B cell (primary cell): ENCODE measurements around the gene NFKBIL1. TPM values are rescaled to one million over a fixed set of nuclear protein-coding genes. Genes with fewer than 3 reads are reported as not detected.

Experiments
- ATAC-seq: fragments of 200-7000 bp; cut with Tn5 transposase; one replicate; pipeline ENCODE4 v1.10.0; 2021; ENCODE audit warnings: low read depth, mild to moderate bottlenecking, moderate number of reproducible peaks, moderate library complexity
- CTCF ChIA-PET: fragments of 350-600 bp; sonication (Branson Sonifier 250); formaldehyde crosslinking; loops from one replicate; lab custom pipeline; 2021; ENCODE audit warnings: antibody characterized with exemption, inconsistent platforms; lab: Charles Lee
- POLR2A ChIA-PET: fragments of 350-600 bp; sonication (Branson Sonifier 250); formaldehyde crosslinking; loops from one replicate; lab custom pipeline; 2021; ENCODE audit warnings: antibody characterized with exemption; lab: Charles Lee
- DNase-seq: peaks from one replicate; pipeline ENCODE4 v3.0.0; 2013
- H2AFZ ChIP-seq: 2 replicates; pipeline ENCODE4 v1.6.1; 2012; ENCODE audit warnings: mild to moderate bottlenecking, low read depth, low read length; ENCODE audit not compliant: insufficient read depth, poor library complexity, severe bottlenecking
- H3K27ac ChIP-seq, 2 donors: 1 replicate in 1 of 2; 2 replicates in 1 of 2; pipeline ENCODE4 v1.5.1; 2012 to 2013; ENCODE audit warnings: low read length in 2 of 2, mild to moderate bottlenecking in 2 of 2, moderate library complexity in 1 of 2
- H3K27me3 ChIP-seq, 4 experiments: fragments of 200-600 bp in 1 of 4; sonication (generic) in 1 of 4; replicated peaks in 1 of 4; 1 replicate in 2 of 4; 2 replicates in 2 of 4; pipeline versions ENCODE4 v1.6.1 to v1.7.0; 2013 to 2016; ENCODE audit warnings: low read length in 3 of 4, mild to moderate bottlenecking in 2 of 4, mixed read lengths in 1 of 4, moderate library complexity in 1 of 4; ENCODE audit not compliant: insufficient read depth in 4 of 4, control insufficient read depth in 3 of 4; ENCODE audit errors: control extremely low read depth in 1 of 4
- H3K36me3 ChIP-seq, 2 experiments: replicated peaks in 1 of 2; 1 replicate in 1 of 2; 2 replicates in 1 of 2; pipeline versions ENCODE4 v1.6.1 to v1.7.1; 2013; ENCODE audit warnings: low read length in 1 of 2; ENCODE audit not compliant: insufficient read depth in 2 of 2, control insufficient read depth in 1 of 2; ENCODE audit errors: control extremely low read depth in 1 of 2, extremely low read depth in 1 of 2
- H3K4me1 ChIP-seq, 2 donors: fragments of 200-600 bp in 1 of 2; sonication (generic) in 1 of 2; 1 replicate in 1 of 2; 2 replicates in 1 of 2; pipeline versions ENCODE4 v1.5.1 to v1.6.1; 2013 to 2017; ENCODE audit warnings: low read length in 2 of 2; ENCODE audit not compliant: control insufficient read depth in 2 of 2, insufficient read depth in 2 of 2
- H3K4me2 ChIP-seq: replicated peaks from 2 replicates; pipeline ENCODE3; 2012; ENCODE audit warnings: mild to moderate bottlenecking, low read depth, low read length; ENCODE audit not compliant: poor library complexity, severe bottlenecking
- H3K4me3 ChIP-seq, 5 experiments: fragments of 200-600 bp in 1 of 5; sonication (generic) in 1 of 5; 1 replicate in 3 of 5; 2 replicates in 2 of 5; pipeline versions ENCODE4 v1.5.1 to v1.7.0; 2011 to 2016; ENCODE audit warnings: low read length in 4 of 5, mild to moderate bottlenecking in 4 of 5, low read depth in 2 of 5, control low read depth in 1 of 5, moderate library complexity in 1 of 5; ENCODE audit not compliant: insufficient read depth in 1 of 5; ENCODE audit errors: control extremely low read depth in 1 of 5, extremely low read depth in 1 of 5
- H3K79me2 ChIP-seq: fragments of 200-600 bp; sonication (generic); one replicate; pipeline ENCODE4 v1.6.0; 2016; ENCODE audit warnings: low read length; ENCODE audit not compliant: control insufficient read depth, insufficient read depth
- H3K9ac ChIP-seq: fragments of 200-600 bp; sonication (generic); 2 replicates; pipeline ENCODE4 v1.6.1; 2017; ENCODE audit warnings: mild to moderate bottlenecking, low read length, moderate library complexity
- H3K9me3 ChIP-seq, 3 donors: one replicate each; pipeline versions ENCODE4 v1.6.1 to v1.7.1; 2013; ENCODE audit warnings: low read length in 2 of 3; ENCODE audit not compliant: control insufficient read depth in 2 of 3, insufficient read depth in 1 of 3; ENCODE audit errors: control extremely low read depth in 1 of 3
- H4K20me1 ChIP-seq: 2 replicates; pipeline ENCODE4 v1.6.0; 2012; ENCODE audit warnings: mild to moderate bottlenecking, low read length; ENCODE audit not compliant: insufficient read depth, control insufficient read depth, poor library complexity, severe bottlenecking
- H3K27ac Mint-ChIP-seq: one replicate; pipeline ENCODE4 v1.8.0; 2021; ENCODE audit warnings: mixed read lengths
- H3K27me3 Mint-ChIP-seq: one replicate; pipeline ENCODE4 v1.8.0; 2021; ENCODE audit warnings: mixed read lengths
- H3K4me1 Mint-ChIP-seq: one replicate; pipeline ENCODE4 v1.8.0; 2021; ENCODE audit warnings: mixed read lengths
- H3K4me3 Mint-ChIP-seq: one replicate; pipeline ENCODE4 v1.8.0; 2021; ENCODE audit warnings: mixed read lengths
- H3K9me3 Mint-ChIP-seq: one replicate; pipeline ENCODE4 v1.8.0; 2022; ENCODE audit warnings: mixed read lengths; ENCODE audit not compliant: insufficient read depth
- EZH2 ChIP-seq: IDR thresholded peaks from 2 replicates; pipeline ENCODE4 v1.6.1; 2012; ENCODE audit warnings: borderline replicate concordance, low read depth, mild to moderate bottlenecking, moderate library complexity, low read length; ENCODE audit not compliant: insufficient read depth, poor library complexity, severe bottlenecking
- WGBS: methylation state at CpG from one replicate; pipeline ENCODE4 v1.1.5; 2013; ENCODE audit warnings: missing lambda C conversion rate; ENCODE audit not compliant: insufficient coverage; 5-methylcytosine and 5-hydroxymethylcytosine counted together
- intact Hi-C: fragments of 100-400 bp; cut with micrococcal nuclease; formaldehyde crosslinking; loops from one replicate; pipeline ENCODE4 v1.10.0; 2022
- polyA plus RNA-seq: library from polyadenylated mRNA; depleted of rRNA; stranded (reverse); fragments of >200 nt; gene quantifications from 2 replicates; pipeline ENCODE4 v1.2.3, GENCODE V29; 2012
- total RNA-seq, 2 donors: library from RNA; stranded (reverse); fragments of 120-200 nt in 1 of 2; gene quantifications; 1 replicate in 1 of 2; 2 replicates in 1 of 2; pipeline versions ENCODE4 v1.2.3 to v1.2.4, GENCODE V29; 2013 to 2022
- TF ChIP-seq, protein P1 (sequence below): fragments of 200-600 bp; IDR thresholded peaks from one replicate; pipeline ENCODE4 v1.8.0; 2022; ENCODE audit warnings: antibody characterized with exemption, mild to moderate bottlenecking

Gene NFKBIL1
- total and polyA plus RNA-seq, 2 donors (not counting 1 experiment from before 2014, with no cell fraction given), result 10.3 to 18.4 TPM

DNA sequence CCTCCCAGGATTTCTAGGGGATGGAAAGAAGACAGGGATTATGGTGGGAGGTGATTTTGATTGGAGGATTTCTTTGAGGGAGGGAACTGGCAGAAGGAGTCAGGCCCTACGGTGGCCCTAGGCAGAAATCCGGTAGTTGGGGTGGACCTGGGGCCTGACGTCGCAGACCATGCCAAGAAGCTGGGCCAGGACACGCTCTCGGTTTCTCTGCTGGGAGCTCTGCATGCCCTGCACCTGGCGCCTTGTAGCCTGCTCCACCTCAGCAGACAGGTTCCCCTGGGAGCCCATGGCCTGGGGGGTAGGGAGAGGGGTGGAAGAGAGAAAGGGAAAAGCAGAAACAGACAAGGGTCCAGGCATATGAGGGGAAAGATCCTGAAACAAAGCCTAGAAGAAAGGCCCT, 2.1 kb upstream of the NFKBIL1 start:
- Histone ChIP-seq H3K9ac (no peak overlapping the region), H2AFZ (no peak overlapping the region), H3K9me3 (peaks cover 0 to 3% (median 0%) of the 10 kb centered on the region in 3 donors), H3K4me2 (no peak overlapping the region), H3K79me2 (peaks cover 32% of the 10 kb centered on the region), H3K27ac (no peak overlapping the region), H3K4me3 (no peak overlapping the region), H4K20me1 (peaks cover 8% of the 10 kb centered on the region), H3K36me3 (peaks cover 0 to 6% of the 10 kb centered on the region in 2 experiments), H3K4me1 (peaks cover 31 to 47% of the 10 kb centered on the region in 2 donors), H3K27me3 (no peaks in the 10 kb centered on the region)
- ATAC-seq, result no peak
- intact Hi-C loops, result no loop called here
- peaks cover 48% of the 10 kb centered on the region for H3K4me1 Mint-ChIP-seq
- WGBS, result 82% methylated on average over 7 of the region's 7 CpGs
- no peak for DNase-seq
- TF ChIP-seq, protein P1, sequence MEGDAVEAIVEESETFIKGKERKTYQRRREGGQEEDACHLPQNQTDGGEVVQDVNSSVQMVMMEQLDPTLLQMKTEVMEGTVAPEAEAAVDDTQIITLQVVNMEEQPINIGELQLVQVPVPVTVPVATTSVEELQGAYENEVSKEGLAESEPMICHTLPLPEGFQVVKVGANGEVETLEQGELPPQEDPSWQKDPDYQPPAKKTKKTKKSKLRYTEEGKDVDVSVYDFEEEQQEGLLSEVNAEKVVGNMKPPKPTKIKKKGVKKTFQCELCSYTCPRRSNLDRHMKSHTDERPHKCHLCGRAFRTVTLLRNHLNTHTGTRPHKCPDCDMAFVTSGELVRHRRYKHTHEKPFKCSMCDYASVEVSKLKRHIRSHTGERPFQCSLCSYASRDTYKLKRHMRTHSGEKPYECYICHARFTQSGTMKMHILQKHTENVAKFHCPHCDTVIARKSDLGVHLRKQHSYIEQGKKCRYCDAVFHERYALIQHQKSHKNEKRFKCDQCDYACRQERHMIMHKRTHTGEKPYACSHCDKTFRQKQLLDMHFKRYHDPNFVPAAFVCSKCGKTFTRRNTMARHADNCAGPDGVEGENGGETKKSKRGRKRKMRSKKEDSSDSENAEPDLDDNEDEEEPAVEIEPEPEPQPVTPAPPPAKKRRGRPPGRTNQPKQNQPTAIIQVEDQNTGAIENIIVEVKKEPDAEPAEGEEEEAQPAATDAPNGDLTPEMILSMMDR, result no peak
- TF ChIP-seq EZH2, result no peak
- POLR2A ChIA-PET, result interaction anchor here (42.6 kb wide), 1 partner anchor 40 kb away, joined by 1450 read pairs; the partner anchor contains the start of genes LST1, LTA, LTB and NCR3
- H3K27ac Mint-ChIP-seq, result no peak overlapping the region
- no peaks in the 10 kb centered on the region for H3K9me3 Mint-ChIP-seq
- peak overlapping the region; percentile 23 for H3K4me3 Mint-ChIP-seq
- no peaks in the 10 kb centered on the region for H3K27me3 Mint-ChIP-seq
- CTCF ChIA-PET, result interaction anchor here (1.3 to 29.4 kb wide), 2 partner anchors 45 to 50 kb away, joined by 4 to 2241 read pairs; partner anchors contain the start of genes LST1, LTB, NCR3 and TNF

DNA sequence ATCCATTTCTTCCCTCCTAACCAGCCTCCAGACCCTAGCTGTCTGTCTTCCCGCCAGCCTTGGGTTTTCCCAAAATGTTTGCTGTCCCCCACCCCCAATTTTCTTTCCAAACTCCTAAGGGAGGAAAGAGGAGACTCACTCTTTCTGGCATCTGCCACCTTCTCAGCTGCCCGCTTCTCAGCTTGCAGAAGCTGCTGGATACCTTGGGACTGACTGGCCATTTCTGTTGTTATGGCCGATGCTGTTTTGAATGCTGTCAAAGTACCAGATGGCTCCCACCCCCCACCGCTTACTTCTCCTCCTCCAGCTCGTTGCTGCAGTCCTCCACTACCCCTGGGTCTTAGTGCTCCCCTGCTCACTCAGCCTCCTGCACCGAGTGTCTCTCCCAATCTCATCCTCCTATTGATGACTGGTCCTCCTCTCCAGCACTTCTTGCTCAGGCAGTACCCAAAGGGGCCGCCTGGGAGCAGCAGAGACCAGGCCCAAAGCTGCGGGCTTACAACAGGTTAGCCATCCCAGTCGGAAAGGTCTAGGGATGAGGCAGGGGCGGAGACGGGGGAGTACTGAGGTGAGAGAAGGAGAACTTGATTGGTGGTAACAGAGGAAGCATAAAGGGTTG, 960 bp upstream of the NFKBIL1 start, which contains the start of gene ATP6V1G2:
Gene ATP6V1G2 (minus strand): TSS at position 270 of the 619 bp plus-strand sequence. CDS start 49 bp downstream, at position 221.
- H3K27ac Mint-ChIP-seq, result peak within 1 kb of the TSS; percentile 88
- 10% methylated on average over 10 of the region's 11 CpGs for WGBS
- H4K20me1 ChIP-seq, result no peaks in the 10 kb centered on the region
- CTCF ChIA-PET, result interaction anchor here (0.7 to 29.4 kb wide), 12 partner anchors 17 to 406 kb away, joined by 3 to 2241 read pairs (median 4); partner anchors contain the start of genes C6orf47, GPANK1, LST1 and LTB
- no peaks in the 10 kb centered on the region for H3K9me3 Mint-ChIP-seq
- no peaks in the 10 kb centered on the region for H3K27me3 Mint-ChIP-seq
- ATAC-seq, result peak; percentile 61
- H3K4me1 ChIP-seq, result peaks cover 26 to 46% of the 10 kb centered on the region in 2 donors
- intact Hi-C loops, result loop anchor here (2.0 kb wide), 3 partner anchors 14 to 608 kb away; partner anchors contain the start of genes EHMT2 and PPT2
- peak within 1 kb of the TSS; percentile 70 for H3K9ac ChIP-seq
- TF ChIP-seq, protein P1, result peak; percentile 98
- TF ChIP-seq EZH2, result no peak
- peak within 1 kb of the TSS; percentile 87 for H3K4me3 Mint-ChIP-seq
- peak within 1 kb of the TSS; percentile 61 for H2AFZ ChIP-seq
- H3K9me3 ChIP-seq, result peaks cover 0 to 3% (median 0%) of the 10 kb centered on the region in 3 donors
- H3K27ac ChIP-seq, result peak within 1 kb of the TSS; percentile 80 to 83
- H3K4me2 ChIP-seq, result peak within 1 kb of the TSS; percentile 88
- peaks cover 44% of the 10 kb centered on the region for H3K4me1 Mint-ChIP-seq
- H3K4me3 ChIP-seq, result peak within 1 kb of the TSS; percentile 40 to 69 (median 56)
- peaks cover 0 to 3% of the 10 kb centered on the region in 2 experiments for H3K36me3 ChIP-seq
- DNase-seq, result peak; percentile 87
- POLR2A ChIA-PET, result interaction anchor here (0.6 to 42.6 kb wide), 5 partner anchors 14 to 312 kb away, joined by 3 to 1450 read pairs (median 5); partner anchors contain the start of genes LST1, LTA, LTB and NCR3
- H3K79me2 ChIP-seq, result peaks cover 32% of the 10 kb centered on the region
- H3K27me3 ChIP-seq, result no peaks in the 10 kb centered on the region
